DLD1 (cell line): ENCODE measurements around the gene CRYAB.
"Not testable (repeated sequence)": the region's sequence is repeated elsewhere in the genome, so short reads cannot be mapped to it uniquely, and the experiment has no call there.

Experiments used
- in situ Hi-C: cut with HindIII; loops from 2 replicates; pipeline ENCODE4 v1.10.0; 2017; ENCODE audit warnings: low sequenced_read_pairs

CRYAB gene

GRCh38 chr11:111910676-111911562, 651 bp downstream of the CRYAB start:
- in situ Hi-C loops: no loop called here

- in situ Hi-C loops: no loop called here
Measured at GRCh38 chr11:111909378-111909777, 2.2 kb downstream of the CRYAB start.

- in situ Hi-C loops: no loop called here
Measured at GRCh38 chr11:111908639-111909305, 2.8 kb downstream of the CRYAB start.

GRCh38 chr11:111906680-111907079, 4.9 kb downstream of the CRYAB start:
- in situ Hi-C loops: no loop called here

GRCh38 chr11:111905411-111905810, 6.2 kb downstream of the CRYAB start:
- in situ Hi-C loops: no loop called here

GRCh38 chr11:111886844-111887243, 24.7 kb downstream of the CRYAB start:
- in situ Hi-C loops: no loop called here

GRCh38 chr11:111886032-111886431, 25.5 kb downstream of the CRYAB start:
- in situ Hi-C loops: no loop called here

- in situ Hi-C loops: not testable (repeated sequence)
Measured at GRCh38 chr11:111885053-111885452, 26.5 kb downstream of the CRYAB start.

- in situ Hi-C loops: no loop called here
Measured at GRCh38 chr11:111882202-111882601, 29.4 kb downstream of the CRYAB start.

GRCh38 chr11:111879637-111879960, 32.0 kb downstream of the CRYAB start:
- in situ Hi-C loops: no loop called here

- in situ Hi-C loops: no loop called here
Measured at GRCh38 chr11:111878849-111879636, 32.5 kb downstream of the CRYAB start, which contains the start of the genes CFAP68 and FDXACB1. Gene CFAP68 (plus strand): TSS chr11:111879541. CDS start chr11:111879561, 20 bp downstream. Gene FDXACB1 (minus strand): TSS chr11:111879165. CDS start chr11:111879132, 33 bp downstream.

- in situ Hi-C loops: no loop called here
Measured at GRCh38 chr11:111878385-111878848, 33.2 kb downstream of the CRYAB start.

GRCh38 chr11:111871693-111872161, 39.8 kb downstream of the CRYAB start:
- in situ Hi-C loops: no loop called here

- in situ Hi-C loops: no loop called here
Measured at GRCh38 chr11:111870886-111871692, 40.5 kb downstream of the CRYAB start, which contains the start of gene ALG9. Gene ALG9 (minus strand): TSS chr11:111871581. CDS start chr11:111871482, 99 bp downstream.

- in situ Hi-C loops: no loop called here
Measured at GRCh38 chr11:111870522-111870885, 41.1 kb downstream of the CRYAB start.

- in situ Hi-C loops: no loop called here
Measured at GRCh38 chr11:111870113-111870512, 41.5 kb downstream of the CRYAB start.

- in situ Hi-C loops: no loop called here
Measured at GRCh38 chr11:111860257-111860656, 51.3 kb downstream of the CRYAB start.
